Keratinocyte (primary cell): ENCODE data around the gene RAB3IL1. TPM values are rescaled to one million over a fixed set of nuclear protein-coding genes. Genes with fewer than 3 reads are reported as not detected.

Source experiments
- DNase-seq: peaks from one replicate; pipeline ENCODE4 v3.0.0-alpha.2; 2011; ENCODE audit warnings: low read depth, missing footprints, low spot score
- FAIRE-seq: peaks from 2 replicates; lab custom pipeline; 2011; peaks lifted over from hg19 to GRCh38; lab: Jason Lieb, UNC
- H2AFZ ChIP-seq: 2 replicates; pipeline ENCODE4 v1.6.0; 2012; ENCODE audit warnings: low read length, control low read depth, inconsistent platforms; ENCODE audit not compliant: control insufficient read depth
- H3K27ac ChIP-seq: 2 replicates; pipeline ENCODE4 v1.5.1; 2011; ENCODE audit warnings: low read length; ENCODE audit not compliant: control insufficient read depth, insufficient read depth
- H3K27me3 ChIP-seq: 3 replicates; pipeline ENCODE4 v1.6.0; 2011; ENCODE audit warnings: low read length; ENCODE audit not compliant: control insufficient read depth, insufficient read depth; ENCODE audit errors: extremely low read depth
- H3K36me3 ChIP-seq, 2 experiments: 2 replicates in 1 of 2; 3 replicates in 1 of 2; pipeline ENCODE4 v1.5.1; 2011; ENCODE audit warnings: low read length in 2 of 2, mild to moderate bottlenecking in 1 of 2; ENCODE audit not compliant: control insufficient read depth in 2 of 2, insufficient read depth in 2 of 2; ENCODE audit errors: extremely low read depth in 1 of 2
- H3K4me1 ChIP-seq: 3 replicates; pipeline ENCODE4 v1.5.1; 2011; ENCODE audit warnings: low read length; ENCODE audit not compliant: control insufficient read depth, insufficient read depth; ENCODE audit errors: extremely low read depth
- H3K4me2 ChIP-seq: 3 replicates; pipeline ENCODE4 v1.6.0; 2011; ENCODE audit warnings: low read depth, low read length; ENCODE audit not compliant: control insufficient read depth, insufficient read depth; ENCODE audit errors: extremely low read depth
- H3K4me3 ChIP-seq, 3 experiments: fragments of 200-600 bp in 1 of 3; sonication (generic) in 1 of 3; 2 replicates in 2 of 3; 3 replicates in 1 of 3; pipeline ENCODE4 v1.5.1; 2011 to 2016; ENCODE audit warnings: low read length in 3 of 3, mild to moderate bottlenecking in 3 of 3, control low read depth in 2 of 3, inconsistent platforms in 1 of 3, low read depth in 1 of 3, mixed read lengths in 1 of 3, mixed run types in 1 of 3, moderate library complexity in 1 of 3; ENCODE audit not compliant: control insufficient read depth in 2 of 3, insufficient read depth in 2 of 3; ENCODE audit errors: extremely low read depth in 1 of 3
- H3K79me2 ChIP-seq: 2 replicates; pipeline ENCODE4 v1.6.0; 2012; ENCODE audit warnings: low read length; ENCODE audit not compliant: control insufficient read depth, insufficient read depth
- H3K9ac ChIP-seq: 3 replicates; pipeline ENCODE4 v1.6.0; 2011; ENCODE audit warnings: low read length; ENCODE audit not compliant: control insufficient read depth, insufficient read depth; ENCODE audit errors: extremely low read depth
- H3K9me1 ChIP-seq: 3 replicates; pipeline ENCODE4 v1.6.0; 2011; ENCODE audit warnings: low read length; ENCODE audit not compliant: control insufficient read depth, insufficient read depth; ENCODE audit errors: extremely low read depth
- H3K9me3 ChIP-seq: 2 replicates; pipeline ENCODE4 v1.5.1; 2012; ENCODE audit warnings: low read depth, low read length; ENCODE audit not compliant: control insufficient read depth
- H4K20me1 ChIP-seq: 3 replicates; pipeline ENCODE4 v1.6.0; 2011; ENCODE audit warnings: low read length; ENCODE audit not compliant: control insufficient read depth, insufficient read depth; ENCODE audit errors: extremely low read depth
- EZH2 ChIP-seq: IDR thresholded peaks from one replicate; pipeline ENCODE4 v1.6.1; 2012; ENCODE audit warnings: inconsistent platforms, mild to moderate bottlenecking, low read length, moderate library complexity
- dilution Hi-C: fragments of 300-500 bp; cut with MboI; formaldehyde crosslinking; loops from one replicate; pipeline ENCODE4 v1.7.0; 2020; ENCODE audit warnings: low sequenced_read_pairs; ENCODE audit not compliant: extremely low pct_ligation_motif_present
- polyA plus RNA-seq, 5 experiments: library from polyadenylated mRNA; depleted of rRNA in 3 of 5; stranded (reverse) in 3 of 5; stranded (forward) in 1 of 5; unstranded in 1 of 5; fragments of >200 nt; gene quantifications; 1 replicate in 1 of 5; 2 replicates in 3 of 5; 3 replicates in 1 of 5; pipeline versions ENCODE4 v1.2.1 to v1.2.3, GENCODE V29; 2011 to 2012; ENCODE audit warnings: missing spikeins in 2 of 5, low read depth in 1 of 5, low replicate concordance in 1 of 5
- TF ChIP-seq, protein P1 (sequence below), 3 experiments: IDR thresholded peaks in 1 of 3; conservative IDR thresholded peaks in 1 of 3; optimal IDR thresholded peaks in 1 of 3; 2 replicates in 2 of 3; 3 replicates in 1 of 3; pipeline versions ENCODE3 to v1.5.1; 2011; ENCODE audit warnings: low read length in 3 of 3, mild to moderate bottlenecking in 3 of 3, moderate library complexity in 2 of 3, control low read depth in 1 of 3, inconsistent platforms in 1 of 3; ENCODE audit not compliant: insufficient read depth in 2 of 3; ENCODE audit errors: extremely low read depth in 1 of 3

Gene RAB3IL1
- polyA plus RNA-seq, 1 donor (not counting 4 experiments of a cell fraction or from before 2014, with no cell fraction given), result 0.31 TPM

GRCh38 chr11:61963016-61963281, 45.6 kb upstream of the RAB3IL1 start:
- DNase-seq (no peak), FAIRE-seq (no peak)
- no peaks in the 10 kb centered on the region for H3K9me1 ChIP-seq
- H3K36me3 ChIP-seq, result peaks cover 12 to 26% of the 10 kb centered on the region in 2 experiments
- H3K4me2 ChIP-seq, result no peak overlapping the region
- peaks cover 25% of the 10 kb centered on the region for H4K20me1 ChIP-seq
- H3K27me3 ChIP-seq, result no peaks in the 10 kb centered on the region
- H3K9me3 ChIP-seq, result no peaks in the 10 kb centered on the region
- peaks cover 17% of the 10 kb centered on the region for H3K79me2 ChIP-seq
- no peak overlapping the region for H3K27ac ChIP-seq
- H3K9ac ChIP-seq, result no peak overlapping the region
- peaks cover 21% of the 10 kb centered on the region for H3K4me1 ChIP-seq
- no peak overlapping the region for H2AFZ ChIP-seq
- TF ChIP-seq EZH2, result no peak
- dilution Hi-C loops, result no loop called here
- no peak overlapping the region for H3K4me3 ChIP-seq

- peaks cover 20% of the 10 kb centered on the region for H3K4me1 ChIP-seq
- no peak for FAIRE-seq
- H3K9me1 ChIP-seq, result no peaks in the 10 kb centered on the region
- no peak overlapping the region for H3K4me2 ChIP-seq
- no peaks in the 10 kb centered on the region for H3K27me3 ChIP-seq
- H3K79me2 ChIP-seq, result peaks cover 15% of the 10 kb centered on the region
- dilution Hi-C loops, result no loop called here
- no peak for DNase-seq
- H3K27ac ChIP-seq, result no peak overlapping the region
- H3K9ac ChIP-seq, result no peak overlapping the region
- no peak overlapping the region for H3K4me3 ChIP-seq
- TF ChIP-seq, protein P1, sequence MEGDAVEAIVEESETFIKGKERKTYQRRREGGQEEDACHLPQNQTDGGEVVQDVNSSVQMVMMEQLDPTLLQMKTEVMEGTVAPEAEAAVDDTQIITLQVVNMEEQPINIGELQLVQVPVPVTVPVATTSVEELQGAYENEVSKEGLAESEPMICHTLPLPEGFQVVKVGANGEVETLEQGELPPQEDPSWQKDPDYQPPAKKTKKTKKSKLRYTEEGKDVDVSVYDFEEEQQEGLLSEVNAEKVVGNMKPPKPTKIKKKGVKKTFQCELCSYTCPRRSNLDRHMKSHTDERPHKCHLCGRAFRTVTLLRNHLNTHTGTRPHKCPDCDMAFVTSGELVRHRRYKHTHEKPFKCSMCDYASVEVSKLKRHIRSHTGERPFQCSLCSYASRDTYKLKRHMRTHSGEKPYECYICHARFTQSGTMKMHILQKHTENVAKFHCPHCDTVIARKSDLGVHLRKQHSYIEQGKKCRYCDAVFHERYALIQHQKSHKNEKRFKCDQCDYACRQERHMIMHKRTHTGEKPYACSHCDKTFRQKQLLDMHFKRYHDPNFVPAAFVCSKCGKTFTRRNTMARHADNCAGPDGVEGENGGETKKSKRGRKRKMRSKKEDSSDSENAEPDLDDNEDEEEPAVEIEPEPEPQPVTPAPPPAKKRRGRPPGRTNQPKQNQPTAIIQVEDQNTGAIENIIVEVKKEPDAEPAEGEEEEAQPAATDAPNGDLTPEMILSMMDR (optimal IDR thresholded peaks at IDR 0.05 in 1 of 3, IDR thresholded peaks at IDR 0.05 in 1 of 3, conservative IDR thresholded peaks at IDR 0.05 in 1 of 3; ENCODE audit: extremely low read depth in 1 of 3, insufficient read depth in 2 of 3, low read length in 3 of 3), result no peak
- no peak for TF ChIP-seq EZH2
- no peak overlapping the region for H2AFZ ChIP-seq
- peaks cover 14 to 26% of the 10 kb centered on the region in 2 experiments for H3K36me3 ChIP-seq
- H3K9me3 ChIP-seq, result no peaks in the 10 kb centered on the region
- peaks cover 25% of the 10 kb centered on the region for H4K20me1 ChIP-seq
Measured at GRCh38 chr11:61962213-61963015, 45.0 kb upstream of the RAB3IL1 start.
